SK-N-SH (cell line): ENCODE measurements around the gene EFCAB12. TPM values are rescaled to one million over a fixed set of nuclear protein-coding genes. Genes with fewer than 3 reads are reported as not detected.

Source experiments
- CTCF ChIA-PET: fragments of 300-600, 350-600 bp; formaldehyde crosslinking; extraction: SDS; loops from one replicate; lab custom pipeline; 2021; lab: Yijun Ruan, JAX
- POLR2A ChIA-PET: fragments of 350-600 bp; sonication (Branson Sonifier 250); formaldehyde crosslinking; extraction: SDS; loops from one replicate; lab custom pipeline; 2020; ENCODE audit warnings: antibody characterized with exemption, inconsistent platforms; lab: Yijun Ruan, JAX
- DNase-seq: peaks from one replicate; pipeline ENCODE4 v3.0.0; 2012
- H2AFZ ChIP-seq: fragments of 200-600 bp; sonication (generic); 2 replicates; pipeline ENCODE4 v1.8.1; 2016; ENCODE audit warnings: antibody characterized with exemption, mild to moderate bottlenecking, low read depth
- H3F3A ChIP-seq: fragments of 200-600 bp; sonication (generic); replicated peaks from 2 replicates; pipeline ENCODE3; 2016; ENCODE audit warnings: antibody characterized with exemption, mild to moderate bottlenecking; ENCODE audit not compliant: insufficient read depth
- H3K27ac ChIP-seq, 2 experiments: fragments of 200-500 bp in 1 of 2; fragments of 200-600 bp in 1 of 2; sonication (Bioruptor generic) in 1 of 2; sonication (generic), shearing (Covaris generic) in 1 of 2; 2 replicates each; pipeline versions ENCODE4 v1.5.1 to v1.6.1; 2014 to 2016; ENCODE audit warnings: low read depth in 2 of 2, inconsistent platforms in 1 of 2, low read length in 1 of 2, mild to moderate bottlenecking in 1 of 2, mixed read lengths in 1 of 2
- H3K27me3 ChIP-seq: fragments of 200-600 bp; sonication (generic), shearing (Covaris generic); 2 replicates; pipeline ENCODE4 v1.6.1; 2016; ENCODE audit warnings: mixed run types; ENCODE audit not compliant: insufficient read depth
- H3K36me3 ChIP-seq, 2 experiments: fragments of 200-500 bp in 1 of 2; fragments of 200-600 bp in 1 of 2; sonication (Bioruptor generic) in 1 of 2; sonication (generic) in 1 of 2; replicated peaks in 1 of 2; 2 replicates each; pipeline versions ENCODE3 to v1.5.1; 2014 to 2016; ENCODE audit warnings: low read length in 1 of 2, mild to moderate bottlenecking in 1 of 2; ENCODE audit not compliant: insufficient read depth in 2 of 2, control insufficient read depth in 1 of 2
- H3K4me1 ChIP-seq, 2 experiments: fragments of 200-500 bp in 1 of 2; fragments of 200-600 bp in 1 of 2; sonication (Bioruptor generic) in 1 of 2; sonication (generic), shearing (Covaris generic) in 1 of 2; 2 replicates each; pipeline versions ENCODE4 v1.5.1 to v1.6.1; 2014 to 2016; ENCODE audit warnings: low read depth in 1 of 2, low read length in 1 of 2, mixed run types in 1 of 2; ENCODE audit not compliant: insufficient read depth in 2 of 2, control insufficient read depth in 1 of 2
- H3K4me2 ChIP-seq: fragments of 200-600 bp; sonication (generic), shearing (Covaris generic); 2 replicates; pipeline ENCODE4 v1.6.1; 2017; ENCODE audit warnings: mixed run types
- H3K4me3 ChIP-seq, 2 experiments: fragments of 200-500 bp in 1 of 2; fragments of 200-600 bp in 1 of 2; sonication (Bioruptor generic) in 1 of 2; sonication (generic), shearing (Covaris generic) in 1 of 2; 2 replicates each; pipeline versions ENCODE4 v1.5.1 to v1.8.1; 2014 to 2016; ENCODE audit warnings: low read depth in 2 of 2, inconsistent platforms in 1 of 2, low read length in 1 of 2, mild to moderate bottlenecking in 1 of 2, mixed read lengths in 1 of 2, moderate library complexity in 1 of 2
- H3K79me2 ChIP-seq: fragments of 200-600 bp; sonication (generic); 2 replicates; pipeline ENCODE4 v1.8.1; 2017; ENCODE audit warnings: mild to moderate bottlenecking; ENCODE audit not compliant: insufficient read depth
- H3K9ac ChIP-seq: fragments of 200-600 bp; sonication (generic); 2 replicates; pipeline ENCODE4 v1.6.1; 2017; ENCODE audit warnings: mixed run types
- H3K9me2 ChIP-seq: fragments of 200-600 bp; sonication (generic); 2 replicates; pipeline ENCODE4 v1.6.1; 2017; ENCODE audit warnings: mixed run types
- H3K9me3 ChIP-seq: fragments of 200-600 bp; sonication (generic); 2 replicates; pipeline ENCODE4 v1.6.1; 2017; ENCODE audit warnings: mixed run types, mild to moderate bottlenecking, moderate library complexity
- H4K20me1 ChIP-seq: fragments of 200-600 bp; sonication (generic); 2 replicates; pipeline ENCODE4 v1.6.1; 2017; ENCODE audit warnings: mild to moderate bottlenecking, mixed run types; ENCODE audit not compliant: insufficient read depth
- CHD2 ChIP-seq: fragments of 150-350 bp; IDR thresholded peaks from 2 replicates; pipeline ENCODE4 v1.6.1; 2018; ENCODE audit warnings: low read length; ENCODE audit not compliant: partially characterized antibody
- GATA2 ChIP-seq: sonication (generic); formaldehyde crosslinking; IDR thresholded peaks from 2 replicates; pipeline ENCODE4 v1.5.0; 2020; ENCODE audit warnings: mild to moderate bottlenecking, missing genetic modification reagents
- IRF3 ChIP-seq: fragments of 150-350 bp; IDR thresholded peaks from 2 replicates; pipeline ENCODE4 v1.6.1; 2016; ENCODE audit warnings: mild to moderate bottlenecking, low read depth, low read length
- JUND ChIP-seq: IDR thresholded peaks from 2 replicates; pipeline ENCODE4 v1.4.0; 2012
- MEF2A ChIP-seq: IDR thresholded peaks from 2 replicates; pipeline ENCODE4 v1.4.0; 2012; ENCODE audit warnings: low read depth, borderline replicate concordance
- NFIC ChIP-seq: IDR thresholded peaks from 2 replicates; pipeline ENCODE4 v1.4.0; 2012; ENCODE audit warnings: borderline replicate concordance
- NRF1 ChIP-seq: IDR thresholded peaks from 2 replicates; pipeline ENCODE4 v1.6.1; 2012; ENCODE audit warnings: low read depth, mild to moderate bottlenecking, low read length
- RAD21 ChIP-seq: IDR thresholded peaks from 2 replicates; pipeline ENCODE4 v1.6.1; 2012; ENCODE audit warnings: mild to moderate bottlenecking, low read length
- RCOR1 ChIP-seq: fragments of 150-350 bp; IDR thresholded peaks from 2 replicates; pipeline ENCODE4 v1.6.1; 2017; ENCODE audit warnings: antibody characterized with exemption, low read length
- REST ChIP-seq: IDR thresholded peaks from 2 replicates; pipeline ENCODE4 v1.6.1; 2012; ENCODE audit warnings: mild to moderate bottlenecking, low read depth, low read length, moderate library complexity
- RXRA ChIP-seq: IDR thresholded peaks from 2 replicates; pipeline ENCODE4 v1.4.0; 2012; ENCODE audit warnings: low read depth, mild to moderate bottlenecking, borderline replicate concordance
- TCF12 ChIP-seq: IDR thresholded peaks from 2 replicates; pipeline ENCODE4 v1.4.0; 2012
- TEAD4 ChIP-seq: IDR thresholded peaks from 2 replicates; pipeline ENCODE4 v1.4.0; 2012; ENCODE audit warnings: mild to moderate bottlenecking, borderline replicate concordance; ENCODE audit not compliant: insufficient read depth
- USF1 ChIP-seq: IDR thresholded peaks from 2 replicates; pipeline ENCODE4 v1.4.0; 2012; ENCODE audit warnings: low read depth, borderline replicate concordance
- YY1 ChIP-seq: IDR thresholded peaks from 2 replicates; pipeline ENCODE4 v1.4.0; 2012; ENCODE audit warnings: low read depth, mild to moderate bottlenecking
- WGBS: methylation state at CpG from one replicate; pipeline ENCODE4 v1.1.6; 2017; ENCODE audit warnings: low lambda C conversion rate; 5-methylcytosine and 5-hydroxymethylcytosine counted together
- polyA plus RNA-seq, 3 experiments: library from polyadenylated mRNA; depleted of rRNA; stranded (reverse); fragments of >200 nt; gene quantifications; 2 replicates each; pipeline ENCODE4 v1.2.3, GENCODE V29; 2012
- TF ChIP-seq, protein P1 (sequence below): fragments of 200-600 bp; sonication (generic); IDR thresholded peaks from 2 replicates; pipeline ENCODE4 v1.6.1; 2017; ENCODE audit warnings: antibody characterized with exemption, mild to moderate bottlenecking, moderate library complexity

Gene EFCAB12
- polyA plus RNA-seq, 1 of the 3 experiments (the other 2 are of a cell fraction), result 0.38 TPM

DNA sequence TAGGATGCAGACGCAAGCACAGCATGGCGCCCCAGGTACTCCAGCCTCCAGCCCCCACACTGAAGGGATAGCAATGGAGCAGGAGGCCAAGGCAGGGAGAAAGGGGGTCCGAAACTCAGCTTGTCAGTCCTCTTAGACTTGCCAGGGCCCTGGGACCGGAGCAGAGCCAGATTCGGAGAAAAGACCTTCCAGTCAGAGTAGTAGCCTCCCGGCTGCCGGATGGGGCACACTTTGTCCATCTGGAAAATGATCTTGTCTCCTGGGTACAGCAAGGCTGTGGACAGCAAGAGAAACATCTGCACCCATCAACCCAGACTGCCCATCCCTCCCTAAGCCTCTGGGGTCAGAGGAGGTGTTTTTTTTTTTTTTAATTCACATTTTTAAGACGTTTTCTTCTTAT lies 24.3 kb downstream of the EFCAB12 start:
- Histone ChIP-seq H4K20me1 (no peaks in the 10 kb centered on the region), H3F3A (peaks cover 4% of the 10 kb centered on the region), H3K4me2 (no peak overlapping the region), H3K4me1 (no peaks in the 10 kb centered on the region), H3K9me3 (no peaks in the 10 kb centered on the region), H3K27me3 (no peaks in the 10 kb centered on the region), H3K36me3 (no peaks in the 10 kb centered on the region), H3K27ac (no peak overlapping the region), H3K9ac (no peak overlapping the region), H3K4me3 (no peak overlapping the region), H3K79me2 (peaks cover 1% of the 10 kb centered on the region), H2AFZ (no peak overlapping the region), H3K9me2 (no peaks in the 10 kb centered on the region)
- WGBS, result 13% methylated on average over 2 of the region's 8 CpGs
- CTCF ChIA-PET, result no interaction called here
- POLR2A ChIA-PET, result no interaction called here
- TF ChIP-seq YY1, result no peak
- no peak for TF ChIP-seq GATA2 (CRISPR knock-in tag)
- TF ChIP-seq RCOR1, result no peak
- TF ChIP-seq JUND, result no peak
- no peak for TF ChIP-seq REST
- no peak for TF ChIP-seq TCF12
- no peak for TF ChIP-seq RXRA
- TF ChIP-seq NRF1, result no peak
- no peak for TF ChIP-seq TEAD4
- TF ChIP-seq RAD21, result no peak
- TF ChIP-seq USF1, result no peak
- no peak for TF ChIP-seq IRF3
- TF ChIP-seq MEF2A, result no peak
- no peak for TF ChIP-seq CHD2
- no peak for TF ChIP-seq NFIC
- TF ChIP-seq, protein P1, sequence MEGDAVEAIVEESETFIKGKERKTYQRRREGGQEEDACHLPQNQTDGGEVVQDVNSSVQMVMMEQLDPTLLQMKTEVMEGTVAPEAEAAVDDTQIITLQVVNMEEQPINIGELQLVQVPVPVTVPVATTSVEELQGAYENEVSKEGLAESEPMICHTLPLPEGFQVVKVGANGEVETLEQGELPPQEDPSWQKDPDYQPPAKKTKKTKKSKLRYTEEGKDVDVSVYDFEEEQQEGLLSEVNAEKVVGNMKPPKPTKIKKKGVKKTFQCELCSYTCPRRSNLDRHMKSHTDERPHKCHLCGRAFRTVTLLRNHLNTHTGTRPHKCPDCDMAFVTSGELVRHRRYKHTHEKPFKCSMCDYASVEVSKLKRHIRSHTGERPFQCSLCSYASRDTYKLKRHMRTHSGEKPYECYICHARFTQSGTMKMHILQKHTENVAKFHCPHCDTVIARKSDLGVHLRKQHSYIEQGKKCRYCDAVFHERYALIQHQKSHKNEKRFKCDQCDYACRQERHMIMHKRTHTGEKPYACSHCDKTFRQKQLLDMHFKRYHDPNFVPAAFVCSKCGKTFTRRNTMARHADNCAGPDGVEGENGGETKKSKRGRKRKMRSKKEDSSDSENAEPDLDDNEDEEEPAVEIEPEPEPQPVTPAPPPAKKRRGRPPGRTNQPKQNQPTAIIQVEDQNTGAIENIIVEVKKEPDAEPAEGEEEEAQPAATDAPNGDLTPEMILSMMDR, result no peak
- no peak for DNase-seq
